ENCODE measurements around the gene SERPINA5.

DNA sequence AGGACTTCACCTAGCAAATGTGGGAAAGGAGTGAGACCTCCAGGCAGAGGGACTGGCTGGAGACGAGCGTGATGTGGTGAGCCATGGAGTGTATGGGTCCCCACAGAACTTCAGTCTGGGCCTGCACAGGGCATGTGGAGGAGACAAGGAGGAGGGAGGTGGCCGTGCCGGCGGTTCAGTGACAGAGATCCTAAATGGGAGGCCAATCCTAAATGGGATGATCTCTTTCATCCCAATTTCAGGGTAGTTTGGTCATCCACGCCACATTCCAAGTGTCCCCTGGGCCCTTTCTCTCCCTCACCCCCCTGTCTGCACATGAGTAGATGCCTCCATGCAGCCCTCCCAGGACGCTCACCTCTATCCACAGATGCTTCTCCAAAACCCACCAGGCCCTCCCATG lies 13.2 kb downstream of the SERPINA5 start:
- no peak for TF ChIP-seq POLR2A (IDR thresholded peaks at IDR 0.05)
- TF ChIP-seq, protein P1, sequence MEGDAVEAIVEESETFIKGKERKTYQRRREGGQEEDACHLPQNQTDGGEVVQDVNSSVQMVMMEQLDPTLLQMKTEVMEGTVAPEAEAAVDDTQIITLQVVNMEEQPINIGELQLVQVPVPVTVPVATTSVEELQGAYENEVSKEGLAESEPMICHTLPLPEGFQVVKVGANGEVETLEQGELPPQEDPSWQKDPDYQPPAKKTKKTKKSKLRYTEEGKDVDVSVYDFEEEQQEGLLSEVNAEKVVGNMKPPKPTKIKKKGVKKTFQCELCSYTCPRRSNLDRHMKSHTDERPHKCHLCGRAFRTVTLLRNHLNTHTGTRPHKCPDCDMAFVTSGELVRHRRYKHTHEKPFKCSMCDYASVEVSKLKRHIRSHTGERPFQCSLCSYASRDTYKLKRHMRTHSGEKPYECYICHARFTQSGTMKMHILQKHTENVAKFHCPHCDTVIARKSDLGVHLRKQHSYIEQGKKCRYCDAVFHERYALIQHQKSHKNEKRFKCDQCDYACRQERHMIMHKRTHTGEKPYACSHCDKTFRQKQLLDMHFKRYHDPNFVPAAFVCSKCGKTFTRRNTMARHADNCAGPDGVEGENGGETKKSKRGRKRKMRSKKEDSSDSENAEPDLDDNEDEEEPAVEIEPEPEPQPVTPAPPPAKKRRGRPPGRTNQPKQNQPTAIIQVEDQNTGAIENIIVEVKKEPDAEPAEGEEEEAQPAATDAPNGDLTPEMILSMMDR (IDR thresholded peaks at IDR 0.05): no peak

Measured in right lobe of liver (tissue), 4 donors.